PC-3 (cell line): Measurements from ENCODE around the gene NACC2. TPM values are rescaled to one million over a fixed set of nuclear protein-coding genes. Genes with fewer than 3 reads are reported as not detected.
A peak's percentile ranks its signal among the peaks of the same experiment; 100 is the strongest.

Experiments
- ATAC-seq: fragments of 200-7000 bp; cut with Tn5 transposase; 2 replicates; pipeline ENCODE4 v1.9.1; 2020; ENCODE audit warnings: mild to moderate bottlenecking, moderate library complexity
- BruUV-seq: library from RNA; stranded (reverse); fragments of 400-500 nt; replicated peaks from 2 replicates; lab custom pipeline; 2021; lab: Mats Ljungman, UMichigan
- CTCF ChIA-PET: fragments of 300-600 bp; sonication (Branson Sonifier 250); formaldehyde crosslinking; loops from one replicate; lab custom pipeline; 2022; ENCODE audit warnings: antibody characterized with exemption; lab: Charles Lee
- POLR2A ChIA-PET: fragments of 300-600 bp; sonication (Branson Sonifier 250); formaldehyde crosslinking; loops from one replicate; lab custom pipeline; 2022; ENCODE audit warnings: antibody characterized with exemption; ENCODE audit not compliant: unreplicated experiment; lab: Charles Lee
- DNase-seq: peaks from one replicate; pipeline ENCODE4 v3.0.0-alpha.2; 2015
- H2AFZ ChIP-seq: fragments of 300-600 bp; sonication (generic); 2 replicates; pipeline ENCODE4 v1.6.0; 2016; ENCODE audit warnings: antibody characterized with exemption, low read length
- H3F3A ChIP-seq: fragments of 300-600 bp; sonication (generic); one replicate; pipeline ENCODE4 v1.6.0; 2017; ENCODE audit warnings: antibody characterized with exemption, low read length, control low read depth, mild to moderate bottlenecking; ENCODE audit not compliant: unreplicated experiment
- H3K27ac ChIP-seq: fragments of 300-600 bp; sonication (generic); 2 replicates; pipeline ENCODE4 v1.5.1; 2016; ENCODE audit warnings: mild to moderate bottlenecking, low read length
- H3K27me3 ChIP-seq: fragments of 300-600 bp; sonication (generic); 2 replicates; pipeline ENCODE4 v1.6.1; 2016; ENCODE audit warnings: low read length, mixed read lengths
- H3K36me3 ChIP-seq: fragments of 300-600 bp; sonication (generic); 2 replicates; pipeline ENCODE4 v1.6.1; 2016; ENCODE audit warnings: low read depth, mixed run types, low read length, mixed read lengths
- H3K4me1 ChIP-seq: fragments of 300-600 bp; sonication (generic); 2 replicates; pipeline ENCODE4 v1.5.1; 2016; ENCODE audit warnings: low read length; ENCODE audit not compliant: insufficient read depth
- H3K4me2 ChIP-seq: fragments of 300-600 bp; sonication (generic); 2 replicates; pipeline ENCODE4 v1.6.0; 2016; ENCODE audit warnings: low read length
- H3K4me3 ChIP-seq: fragments of 300-600 bp; sonication (generic); 2 replicates; pipeline ENCODE4 v1.5.1; 2016; ENCODE audit warnings: mild to moderate bottlenecking, low read length, mixed read lengths
- H3K79me2 ChIP-seq: fragments of 300-600 bp; sonication (generic); 2 replicates; pipeline ENCODE4 v1.6.1; 2017; ENCODE audit warnings: low read length, mixed read lengths
- H3K9ac ChIP-seq: fragments of 300-600 bp; sonication (generic); 2 replicates; pipeline ENCODE4 v1.6.0; 2016; ENCODE audit warnings: mild to moderate bottlenecking, low read length
- H3K9me2 ChIP-seq: fragments of 300-600 bp; sonication (generic); replicated peaks from 2 replicates; pipeline ENCODE4 v1.6.1; 2016; ENCODE audit warnings: mixed run types, low read length, mixed read lengths
- H3K9me3 ChIP-seq: fragments of 300-600 bp; sonication (generic); 2 replicates; pipeline ENCODE4 v1.6.1; 2016; ENCODE audit warnings: low read length, mixed read lengths
- H4K20me1 ChIP-seq: fragments of 300-600 bp; sonication (generic); 2 replicates; pipeline ENCODE4 v1.6.1; 2016; ENCODE audit warnings: low read length, mixed read lengths
- EZH2 ChIP-seq: fragments of 300-600 bp; sonication (generic); IDR thresholded peaks from one replicate; pipeline ENCODE4 v1.6.1; 2017; ENCODE audit warnings: antibody characterized with exemption, mild to moderate bottlenecking, low read length; ENCODE audit not compliant: unreplicated experiment
- EZH2phosphoT487 ChIP-seq: fragments of 300-600 bp; sonication (generic); IDR thresholded peaks from 2 replicates; pipeline ENCODE4 v1.6.1; 2018; ENCODE audit warnings: mild to moderate bottlenecking, antibody characterized with exemption, low read length, borderline replicate concordance
- intact Hi-C: fragments of 100-400 bp; cut with micrococcal nuclease; formaldehyde crosslinking; loops from 2 replicates; pipeline ENCODE4 v1.9.0; 2023
- total RNA-seq: library from RNA; depleted of rRNA; stranded (reverse); fragments of >200 nt; gene quantifications from 2 replicates; pipeline ENCODE4 v1.2.3, GENCODE V29; 2014
- TF ChIP-seq, protein P1 (sequence below): fragments of 300-600 bp; sonication (generic); conservative IDR thresholded peaks from 2 replicates; pipeline ENCODE4 v1.5.1; 2017; ENCODE audit warnings: antibody characterized with exemption, low read depth, mild to moderate bottlenecking, low read length

The NACC2 gene
- total RNA-seq, 1 experiment from 2014 or later, result 12.3 TPM

GRCh38 chr9:135979547-135980166 is 115.4 kb downstream of the NACC2 start:
- no TSS peak for BruUV-seq
- Histone ChIP-seq H3K79me2 (no peaks in the 10 kb centered on the region), H3K4me3 (no peak overlapping the region), H3K27ac (no peak overlapping the region), H3K9me2 (no peaks in the 10 kb centered on the region), H2AFZ (no peak overlapping the region), H3F3A (no peaks in the 10 kb centered on the region), H4K20me1 (no peaks in the 10 kb centered on the region), H3K27me3 (peaks cover 15% of the 10 kb centered on the region), H3K36me3 (no peaks in the 10 kb centered on the region), H3K9ac (no peak overlapping the region), H3K4me2 (no peak overlapping the region), H3K4me1 (0 out of 2 replicates have a peak, but pooled peaks cover 2% of the 10 kb centered on the region), H3K9me3 (no peaks in the 10 kb centered on the region)
- TF ChIP-seq EZH2 (no peak), EZH2phosphoT487 (no peak)
- TF ChIP-seq, protein P1, sequence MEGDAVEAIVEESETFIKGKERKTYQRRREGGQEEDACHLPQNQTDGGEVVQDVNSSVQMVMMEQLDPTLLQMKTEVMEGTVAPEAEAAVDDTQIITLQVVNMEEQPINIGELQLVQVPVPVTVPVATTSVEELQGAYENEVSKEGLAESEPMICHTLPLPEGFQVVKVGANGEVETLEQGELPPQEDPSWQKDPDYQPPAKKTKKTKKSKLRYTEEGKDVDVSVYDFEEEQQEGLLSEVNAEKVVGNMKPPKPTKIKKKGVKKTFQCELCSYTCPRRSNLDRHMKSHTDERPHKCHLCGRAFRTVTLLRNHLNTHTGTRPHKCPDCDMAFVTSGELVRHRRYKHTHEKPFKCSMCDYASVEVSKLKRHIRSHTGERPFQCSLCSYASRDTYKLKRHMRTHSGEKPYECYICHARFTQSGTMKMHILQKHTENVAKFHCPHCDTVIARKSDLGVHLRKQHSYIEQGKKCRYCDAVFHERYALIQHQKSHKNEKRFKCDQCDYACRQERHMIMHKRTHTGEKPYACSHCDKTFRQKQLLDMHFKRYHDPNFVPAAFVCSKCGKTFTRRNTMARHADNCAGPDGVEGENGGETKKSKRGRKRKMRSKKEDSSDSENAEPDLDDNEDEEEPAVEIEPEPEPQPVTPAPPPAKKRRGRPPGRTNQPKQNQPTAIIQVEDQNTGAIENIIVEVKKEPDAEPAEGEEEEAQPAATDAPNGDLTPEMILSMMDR, result no peak
- ChIA-PET CTCF (no interaction called here), POLR2A (no interaction called here)
- intact Hi-C loops, result no loop called here
- no peak for DNase-seq
- ATAC-seq, result no peak

- DNase-seq (no peak), ATAC-seq (peak; percentile 60)
- no TSS peak for BruUV-seq
- H3K4me2 ChIP-seq, result peak overlapping the region; percentile 53; the same call in 1 of the 2 replicates
- no peaks in the 10 kb centered on the region for H3F3A ChIP-seq
- no peak overlapping the region for H3K27ac ChIP-seq
- H3K4me3 ChIP-seq, result no peak overlapping the region
- intact Hi-C loops, result no loop called here
- no peaks in the 10 kb centered on the region for H3K36me3 ChIP-seq
- H2AFZ ChIP-seq, result 0 out of 2 replicates have a peak overlapping the region, but pooled peaks have one; percentile 13
- H3K4me1 ChIP-seq, result 0 out of 2 replicates have a peak, but pooled peaks cover 2% of the 10 kb centered on the region
- no peak overlapping the region for H3K9ac ChIP-seq
- no peaks in the 10 kb centered on the region for H3K9me2 ChIP-seq
- TF ChIP-seq, protein P1, result no peak
- TF ChIP-seq EZH2phosphoT487, result no peak
- no peak for TF ChIP-seq EZH2
- POLR2A ChIA-PET, result no interaction called here
- H3K9me3 ChIP-seq, result no peaks in the 10 kb centered on the region
- 0 out of 2 replicates have a peak, but pooled peaks cover 7% of the 10 kb centered on the region for H3K27me3 ChIP-seq
- CTCF ChIA-PET, result no interaction called here
- H3K79me2 ChIP-seq, result no peaks in the 10 kb centered on the region
- H4K20me1 ChIP-seq, result no peaks in the 10 kb centered on the region
These were observed 116.2 kb downstream of the NACC2 start for GRCh38 chr9:135978642-135979546.
